GM21526 (cell line): ENCODE data around the gene PRODH.
"Not testable (repeated sequence)": the region's sequence is repeated elsewhere in the genome, so short reads cannot be mapped to it uniquely, and the experiment has no call there.

ENCODE experiments used
- ATAC-seq: cut with Tn5 transposase; IDR thresholded peaks from one replicate; pipeline ENCODE4 v1.9.1; 2021; ENCODE audit warnings: moderate library complexity; ENCODE audit not compliant: unreplicated experiment, low FRiP score

Gene PRODH

GRCh38 chr22:18911535-18911934 is 24.6 kb downstream of the PRODH start:
- ATAC-seq = not testable (repeated sequence)

GRCh38 chr22:18909556-18909955 is 26.5 kb downstream of the PRODH start:
- ATAC-seq = no peak

- ATAC-seq = no peak
Observed at GRCh38 chr22:18906896-18907295, 29.2 kb downstream of the PRODH start.

GRCh38 chr22:18906410-18906745 is 29.7 kb downstream of the PRODH start:
- ATAC-seq = not testable (repeated sequence)

DNA sequence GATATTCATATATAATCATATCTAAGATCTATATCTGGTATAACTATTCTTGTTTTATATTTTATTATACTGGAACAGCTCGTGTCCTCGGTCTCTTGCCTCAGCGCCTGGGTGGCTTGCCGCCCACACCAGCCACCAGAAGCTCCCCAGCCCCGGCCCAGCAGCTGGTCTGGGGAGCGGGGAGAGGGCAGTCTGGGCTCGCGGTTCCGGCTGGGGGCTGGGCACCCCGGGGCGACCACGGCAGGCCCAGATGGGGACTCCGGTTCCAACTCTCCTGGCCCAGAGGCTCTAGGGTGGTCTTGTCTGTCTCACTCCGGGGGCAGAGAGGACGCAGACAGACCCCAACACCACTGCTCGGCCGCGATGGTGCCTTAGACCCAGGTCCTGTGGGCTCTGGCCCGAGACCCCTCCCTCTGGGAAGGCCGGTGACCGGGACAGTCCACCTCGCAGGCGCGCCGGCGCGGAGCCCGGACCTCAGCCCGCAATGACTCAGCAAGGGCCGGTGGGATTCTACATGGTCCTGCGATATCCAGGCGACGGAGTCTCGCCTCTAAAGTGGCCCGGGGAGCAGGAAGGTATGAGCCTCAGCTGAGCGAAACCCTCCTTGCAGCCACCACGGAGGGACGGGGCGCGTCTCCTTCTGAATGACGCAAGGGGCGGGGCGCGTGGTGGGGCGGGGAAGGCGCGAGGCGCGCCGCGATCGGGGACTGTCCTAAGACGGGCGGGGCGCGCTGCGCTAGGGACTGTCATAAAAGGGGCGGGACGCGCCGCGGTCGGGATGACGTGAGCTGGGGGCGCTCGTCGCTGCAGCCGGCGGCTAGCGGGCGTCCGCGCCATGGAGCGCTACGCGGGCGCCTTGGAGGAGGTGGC is 30.3 kb downstream of the PRODH start, which contains the start of gene DGCR6:
TSS of gene DGCR6 (plus strand) at position 781 of the 870 bp plus-strand sequence. CDS start at position 836, 55 bp downstream.
- no peak for ATAC-seq

DNA sequence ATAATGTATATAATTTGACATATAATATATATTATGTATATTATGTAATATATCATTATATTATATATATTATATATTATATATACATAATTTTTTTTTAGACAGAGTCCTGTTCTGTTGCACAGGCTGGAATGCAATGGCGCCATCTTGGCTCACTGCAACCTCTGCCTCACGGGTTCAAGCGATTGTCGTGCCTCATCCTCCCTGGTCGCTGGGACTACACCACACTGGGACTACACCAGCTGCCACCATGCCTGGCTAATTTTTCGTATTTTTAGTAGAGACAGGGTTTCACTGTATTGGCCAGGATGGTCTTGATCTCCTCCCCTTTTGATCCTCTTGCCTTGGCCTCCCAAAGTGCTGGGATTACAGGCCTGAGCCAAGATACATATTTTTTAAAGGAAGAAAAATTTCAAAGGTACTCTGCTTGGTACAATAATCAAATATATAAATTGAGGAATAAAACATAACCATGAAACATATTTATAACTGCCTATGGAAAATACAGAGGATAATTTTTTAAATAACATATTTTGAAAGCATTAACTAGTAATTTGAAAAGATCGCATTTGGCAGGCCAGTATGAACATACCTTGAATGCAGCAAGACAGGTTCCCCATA is 39.9 kb downstream of the PRODH start:
- ATAC-seq = not testable (repeated sequence)

DNA sequence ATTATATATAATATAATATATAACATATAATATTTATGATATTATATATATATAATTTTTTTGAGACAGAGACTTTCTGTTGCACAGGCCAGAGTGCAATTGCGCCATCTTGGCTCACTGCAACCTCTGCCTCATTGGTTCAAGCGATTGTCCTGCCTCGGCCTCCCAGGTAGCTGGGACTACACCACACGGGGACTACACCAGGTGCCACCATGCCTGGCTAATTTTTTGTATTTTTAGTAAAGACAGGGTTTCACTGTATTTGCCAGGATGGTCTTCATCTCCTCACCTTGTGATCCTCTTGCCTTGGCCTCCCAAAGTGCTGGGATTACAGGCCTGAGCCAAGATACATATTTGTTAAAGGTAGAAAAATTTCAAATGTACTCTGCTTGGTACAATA is 42.3 kb downstream of the PRODH start:
- ATAC-seq = not testable (repeated sequence)

DNA sequence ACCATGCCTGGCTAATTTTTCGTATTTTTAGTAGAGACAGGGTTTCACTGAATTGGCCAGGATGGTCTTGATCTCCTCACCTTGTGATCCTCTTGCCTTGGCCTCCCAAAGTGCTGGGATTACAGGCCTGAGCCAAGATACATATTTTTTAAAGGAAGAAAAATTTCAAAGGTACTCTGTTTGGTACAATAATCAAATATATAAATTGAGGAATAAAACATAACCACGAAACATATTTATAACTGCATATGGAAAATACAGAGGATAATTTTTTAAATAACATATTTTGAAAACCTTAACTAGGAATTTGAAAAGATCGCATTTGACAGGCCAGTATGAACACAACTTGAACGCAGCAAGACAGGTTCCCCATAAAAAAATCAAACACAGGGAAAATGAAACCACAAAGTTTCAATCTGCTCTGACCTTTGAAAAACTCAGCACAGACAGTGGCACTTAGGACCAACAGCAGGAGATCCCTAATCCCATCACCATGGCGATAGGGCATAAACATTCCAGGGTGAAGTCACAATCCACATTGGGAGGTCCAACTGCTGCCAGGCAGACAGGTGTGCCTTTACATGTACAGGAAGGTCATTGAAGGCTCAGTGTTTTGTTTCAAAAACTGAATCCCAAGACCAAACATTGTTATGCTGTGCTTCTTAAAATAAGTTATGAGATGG is 45.4 kb downstream of the PRODH start:
- not testable (repeated sequence) for ATAC-seq

GRCh38 chr22:18888115-18888514 is 48.0 kb downstream of the PRODH start:
- ATAC-seq = no peak

GRCh38 chr22:18884465-18884864 is 51.6 kb downstream of the PRODH start:
- not testable (repeated sequence) for ATAC-seq

- not testable (repeated sequence) for ATAC-seq
Observed at GRCh38 chr22:18881260-18881659, 54.8 kb downstream of the PRODH start.
